DOHH2 (cell line): ENCODE measurements around the gene UBE3A.

ENCODE experiments used
- H3F3A ChIP-seq: fragments of 200-600 bp; sonication (generic), shearing (Covaris generic); 2 replicates; pipeline ENCODE4 v1.6.0; 2016; ENCODE audit warnings: antibody characterized with exemption, mild to moderate bottlenecking; ENCODE audit not compliant: control insufficient read depth, insufficient read depth
- H3K27ac ChIP-seq: fragments of 200-600 bp; sonication (generic); 2 replicates; pipeline ENCODE4 v1.5.1; 2014; ENCODE audit warnings: low read depth, mild to moderate bottlenecking, low read length, moderate library complexity
- H3K27me3 ChIP-seq: fragments of 200-600 bp; sonication (generic); 2 replicates; pipeline ENCODE4 v1.6.1; 2014; ENCODE audit warnings: mild to moderate bottlenecking, low read length, mixed read lengths; ENCODE audit not compliant: control insufficient read depth
- H3K36me3 ChIP-seq: fragments of 200-600 bp; sonication (generic); 2 replicates; pipeline ENCODE4 v1.6.1; 2014; ENCODE audit warnings: mild to moderate bottlenecking, low read length, moderate library complexity, mixed read lengths; ENCODE audit not compliant: control insufficient read depth
- H3K4me1 ChIP-seq: fragments of 200-600 bp; sonication (generic); 2 replicates; pipeline ENCODE4 v1.6.1; 2014; ENCODE audit warnings: mild to moderate bottlenecking, low read length, mixed read lengths; ENCODE audit not compliant: control insufficient read depth
- H3K4me2 ChIP-seq: fragments of 200-600 bp; sonication (generic); 2 replicates; pipeline ENCODE4 v1.6.0; 2014; ENCODE audit warnings: mild to moderate bottlenecking, low read length, moderate library complexity
- H3K4me3 ChIP-seq: fragments of 200-600 bp; sonication (generic); 2 replicates; pipeline ENCODE4 v1.5.1; 2014; ENCODE audit warnings: mild to moderate bottlenecking, low read length, mixed read lengths
- H3K79me2 ChIP-seq: fragments of 200-600 bp; sonication (generic); 2 replicates; pipeline ENCODE4 v1.6.1; 2014; ENCODE audit warnings: mild to moderate bottlenecking, low read length, mixed read lengths; ENCODE audit not compliant: control insufficient read depth
- H3K9me2 ChIP-seq: fragments of 200-600 bp; sonication (generic); replicated peaks from 2 replicates; pipeline ENCODE4 v1.6.1; 2014; ENCODE audit warnings: mild to moderate bottlenecking, low read length, mixed read lengths; ENCODE audit not compliant: control insufficient read depth
- H3K9me3 ChIP-seq: fragments of 200-600 bp; sonication (generic); 2 replicates; pipeline ENCODE4 v1.6.1; 2014; ENCODE audit warnings: antibody characterized with exemption, low read length, mixed read lengths; ENCODE audit not compliant: control insufficient read depth, insufficient read depth
- H4K20me1 ChIP-seq: fragments of 200-600 bp; sonication (generic); 2 replicates; pipeline ENCODE4 v1.6.0; 2014; ENCODE audit warnings: low read depth, mild to moderate bottlenecking, antibody characterized with exemption, low read length, moderate library complexity; ENCODE audit not compliant: control insufficient read depth, insufficient read depth
- CTCF ChIP-seq: fragments of 200-600 bp; sonication (generic); IDR thresholded peaks from one replicate; pipeline ENCODE4 v1.5.1; 2014; ENCODE audit warnings: antibody characterized with exemption, mild to moderate bottlenecking, low read depth, low read length; ENCODE audit not compliant: poor library complexity, severe bottlenecking
- EZH2phosphoT487 ChIP-seq: fragments of 200-600 bp; sonication (generic); IDR thresholded peaks from 2 replicates; pipeline ENCODE4 v1.6.1; 2017; ENCODE audit warnings: borderline replicate concordance, mild to moderate bottlenecking, antibody characterized with exemption, low read length, moderate library complexity, mixed read lengths

Gene UBE3A

GRCh38 chr15:25446076-25446475 is 7.3 kb upstream of the UBE3A start:
- Histone ChIP-seq H3K9me2 (no peaks in the 10 kb centered on the region), H3K4me3 (no peak overlapping the region), H3K79me2 (no peaks in the 10 kb centered on the region), H3K27ac (no peak overlapping the region), H3K36me3 (no peaks in the 10 kb centered on the region), H3K9me3 (no peaks in the 10 kb centered on the region; the same call in 1 of the 2 replicates), H3K4me1 (no peaks in the 10 kb centered on the region), H4K20me1 (no peaks in the 10 kb centered on the region), H3K4me2 (no peak overlapping the region), H3F3A (no peaks in the 10 kb centered on the region), H3K27me3 (no peaks in the 10 kb centered on the region)
- no peak for TF ChIP-seq CTCF
- TF ChIP-seq EZH2phosphoT487: no peak

- TF ChIP-seq CTCF (no peak), EZH2phosphoT487 (no peak)
- Histone ChIP-seq H3K27ac (no peak overlapping the region), H3K9me3 (no peaks in the 10 kb centered on the region), H3K4me1 (no peaks in the 10 kb centered on the region), H3K79me2 (no peaks in the 10 kb centered on the region), H3K4me3 (no peak overlapping the region), H3K9me2 (no peaks in the 10 kb centered on the region), H4K20me1 (no peaks in the 10 kb centered on the region), H3K27me3 (no peaks in the 10 kb centered on the region), H3F3A (no peaks in the 10 kb centered on the region), H3K4me2 (no peak overlapping the region), H3K36me3 (no peaks in the 10 kb centered on the region)
Observed at GRCh38 chr15:25445412-25445811, 6.6 kb upstream of the UBE3A start.

- peaks cover 1% of the 10 kb centered on the region; the same call in 1 of the 2 replicates for H3K9me3 ChIP-seq
- H4K20me1 ChIP-seq: peaks cover 12% of the 10 kb centered on the region; the same call in 1 of the 2 replicates
- peaks cover 22% of the 10 kb centered on the region for H3K4me1 ChIP-seq
- TF ChIP-seq EZH2phosphoT487 (no peak), CTCF (no peak)
- H3K27ac ChIP-seq: no peak overlapping the region
- H3K9me2 ChIP-seq: no peaks in the 10 kb centered on the region
- H3K4me3 ChIP-seq: no peak overlapping the region
- peaks cover 35% of the 10 kb centered on the region for H3K79me2 ChIP-seq
- no peaks in the 10 kb centered on the region for H3F3A ChIP-seq
- no peak overlapping the region for H3K4me2 ChIP-seq
- peaks cover 24% of the 10 kb centered on the region for H3K36me3 ChIP-seq
- H3K27me3 ChIP-seq: no peaks in the 10 kb centered on the region
Observed at GRCh38 chr15:25441111-25441510, 2.3 kb upstream of the UBE3A start.
